Naive B cell (primary cell): Measurements from ENCODE around the gene ZNF57. TPM values are rescaled to one million over a fixed set of nuclear protein-coding genes. Genes with fewer than 3 reads are reported as not detected.
A peak's percentile ranks its signal among the peaks of the same experiment; 100 is the strongest.
"Not testable (repeated sequence)": the region's sequence is repeated elsewhere in the genome, so short reads cannot be mapped to it uniquely, and the experiment has no call there.

Source experiments
- ATAC-seq, 2 donors: fragments of 150-1000 bp; cut with Tn5 transposase; 2 replicates each; pipeline ENCODE4 v1.10.0; 2021; ENCODE audit warnings: low read depth in 2 of 2, mild to moderate bottlenecking in 2 of 2, moderate library complexity in 2 of 2
- DNase-seq: peaks from one replicate; pipeline ENCODE4 v3.0.0; 2022
- H3K27ac Mint-ChIP-seq, 6 donors: one replicate each; pipeline ENCODE4 v1.8.0; 2020 to 2022; ENCODE audit warnings: mild to moderate bottlenecking in 6 of 6, mixed read lengths in 6 of 6, moderate library complexity in 5 of 6, inconsistent platforms in 2 of 6
- H3K27me3 Mint-ChIP-seq, 3 donors: one replicate each; pipeline ENCODE4 v1.8.0; 2021 to 2022; ENCODE audit warnings: mixed read lengths in 3 of 3, mild to moderate bottlenecking in 1 of 3
- H3K36me3 Mint-ChIP-seq, 2 donors: one replicate each; pipeline ENCODE4 v1.8.0; 2020 to 2022; ENCODE audit warnings: mixed read lengths in 2 of 2, inconsistent platforms in 1 of 2, mild to moderate bottlenecking in 1 of 2
- H3K4me1 Mint-ChIP-seq, 3 donors: one replicate each; pipeline ENCODE4 v1.8.0; 2020 to 2022; ENCODE audit warnings: mixed read lengths in 3 of 3, inconsistent platforms in 1 of 3, mild to moderate bottlenecking in 1 of 3, moderate library complexity in 1 of 3
- H3K4me3 Mint-ChIP-seq, 8 donors: one replicate each; pipeline ENCODE4 v1.8.0; 2020 to 2022; ENCODE audit warnings: mild to moderate bottlenecking in 8 of 8, mixed read lengths in 8 of 8, moderate library complexity in 8 of 8, inconsistent platforms in 2 of 8
- H3K9me3 Mint-ChIP-seq, 7 donors: one replicate each; pipeline ENCODE4 v1.8.0; 2020 to 2022; ENCODE audit warnings: mixed read lengths in 7 of 7, mild to moderate bottlenecking in 5 of 7, inconsistent platforms in 2 of 7, moderate library complexity in 1 of 7
- polyA plus RNA-seq, 6 donors: library from polyadenylated mRNA; unstranded; fragments of 300-500 nt; fragmentation: Illumina TruSeq; gene quantifications; one replicate each; pipeline ENCODE4 v1.2.3, GENCODE V29; 2021; ENCODE audit warnings: low read depth in 6 of 6

Gene ZNF57
- polyA plus RNA-seq, 6 donors from 2014 or later = 2.9 to 5.5 (median 3.6) TPM

GRCh38 chr19:2949939-2950285, 49.2 kb downstream of the ZNF57 start:
- peaks cover 28 to 33% (median 29%) of the 10 kb centered on the region in 3 donors for H3K4me1 Mint-ChIP-seq
- DNase-seq = no peak
- no peaks in the 10 kb centered on the region for H3K36me3 Mint-ChIP-seq
- H3K27me3 Mint-ChIP-seq = no peaks in the 10 kb centered on the region
- H3K27ac Mint-ChIP-seq = peak overlapping the region; percentile 98 to 100 (median 99)
- H3K9me3 Mint-ChIP-seq = no peaks in the 10 kb centered on the region
- H3K4me3 Mint-ChIP-seq = peak overlapping the region; percentile 91 to 99 (median 98)
- ATAC-seq = peak; percentile 1 to 4

- Mint-ChIP-seq H3K9me3 (no peaks in the 10 kb centered on the region), H3K27ac (peak overlapping the region; percentile 98 to 100 (median 99)), H3K36me3 (no peaks in the 10 kb centered on the region), H3K27me3 (no peaks in the 10 kb centered on the region), H3K4me1 (peaks cover 23 to 29% (median 25%) of the 10 kb centered on the region in 3 donors), H3K4me3 (peak overlapping the region; percentile 91 to 99 (median 98))
- peak; percentile 94 to 95 for ATAC-seq
- peak; percentile 100 for DNase-seq
Observed at GRCh38 chr19:2950286-2951124, 49.8 kb downstream of the ZNF57 start.

- Mint-ChIP-seq H3K9me3 (no peaks in the 10 kb centered on the region), H3K27me3 (no peaks in the 10 kb centered on the region), H3K4me1 (peaks cover 17 to 22% (median 20%) of the 10 kb centered on the region in 3 donors), H3K27ac (no peak overlapping the region), H3K36me3 (no peaks in the 10 kb centered on the region), H3K4me3 (no peak overlapping the region)
- DNase-seq = no peak
- no peak for ATAC-seq
Observed at GRCh38 chr19:2952953-2953481, 52.3 kb downstream of the ZNF57 start.

- Mint-ChIP-seq H3K36me3 (no peaks in the 10 kb centered on the region), H3K4me1 (peaks cover 4 to 9% (median 6%) of the 10 kb centered on the region in 3 donors), H3K4me3 (no peak overlapping the region), H3K27ac (peak overlapping the region in 1 of 6 donors; percentile 22), H3K9me3 (no peaks in the 10 kb centered on the region), H3K27me3 (no peaks in the 10 kb centered on the region)
- ATAC-seq (no peak), DNase-seq (no peak)
Observed at GRCh38 chr19:2957160-2957559, 56.4 kb downstream of the ZNF57 start.

GRCh38 chr19:2960120-2960519, 59.4 kb downstream of the ZNF57 start:
- DNase-seq (no peak), ATAC-seq (no peak)
- Mint-ChIP-seq H3K4me3 (no peak overlapping the region), H3K9me3 (peaks cover 0 to 2% (median 0%) of the 10 kb centered on the region in 7 donors), H3K36me3 (peaks cover 0 to 8% of the 10 kb centered on the region in 2 donors), H3K27me3 (no peaks in the 10 kb centered on the region), H3K27ac (no peak overlapping the region), H3K4me1 (peaks cover 8 to 18% (median 13%) of the 10 kb centered on the region in 3 donors)

- DNase-seq (peak; percentile 77), ATAC-seq (peak; percentile 68 to 81)
Observed at GRCh38 chr19:2962018-2962670, 61.4 kb downstream of the ZNF57 start.

GRCh38 chr19:2963122-2963521, 62.4 kb downstream of the ZNF57 start:
- Mint-ChIP-seq H3K4me3 (no peak overlapping the region), H3K4me1 (peaks cover 15 to 43% (median 38%) of the 10 kb centered on the region in 3 donors), H3K27ac (peak overlapping the region in 1 of 6 donors; percentile 54), H3K9me3 (peaks cover 0 to 9% (median 0%) of the 10 kb centered on the region in 7 donors), H3K36me3 (peaks cover 0 to 8% of the 10 kb centered on the region in 2 donors), H3K27me3 (no peaks in the 10 kb centered on the region)
- DNase-seq (no peak), ATAC-seq (no peak)

More at GRCh38 chr19:2962018-2962670, 61.4 kb downstream of the ZNF57 start:
- Mint-ChIP-seq H3K9me3 (peaks cover 0 to 7% (median 0%) of the 10 kb centered on the region in 7 donors), H3K27ac (peak overlapping the region; percentile 47 to 96 (median 93)), H3K36me3 (peaks cover 0 to 8% of the 10 kb centered on the region in 2 donors), H3K27me3 (no peaks in the 10 kb centered on the region), H3K4me3 (peak overlapping the region in 5 of 8 donors; percentile 13 to 74 (median 50)), H3K4me1 (peaks cover 12 to 33% (median 30%) of the 10 kb centered on the region in 3 donors)

GRCh38 chr19:2963631-2964030, 62.9 kb downstream of the ZNF57 start:
- H3K4me3 Mint-ChIP-seq, ATAC-seq, H3K27me3 Mint-ChIP-seq, H3K36me3 Mint-ChIP-seq, H3K9me3 Mint-ChIP-seq, DNase-seq: not testable (repeated sequence)
- Mint-ChIP-seq H3K4me1 (peaks cover 16 to 48% (median 43%) of the 10 kb centered on the region in 3 donors), H3K27ac (peak overlapping the region in 4 of 6 donors; percentile 10 to 42 (median 36))

GRCh38 chr19:2964874-2965273, 64.1 kb downstream of the ZNF57 start:
- Mint-ChIP-seq H3K4me3 (peak overlapping the region in 1 of 8 donors; percentile 6), H3K27me3 (no peaks in the 10 kb centered on the region), H3K4me1 (peaks cover 22 to 58% (median 52%) of the 10 kb centered on the region in 3 donors), H3K27ac (no peak overlapping the region), H3K36me3 (peaks cover 0 to 8% of the 10 kb centered on the region in 2 donors), H3K9me3 (peaks cover 0 to 9% (median 0%) of the 10 kb centered on the region in 7 donors)
- ATAC-seq = no peak
- DNase-seq = no peak

GRCh38 chr19:2967972-2968371, 67.2 kb downstream of the ZNF57 start:
- Mint-ChIP-seq H3K27ac (peak overlapping the region in 3 of 6 donors; percentile 21 to 88 (median 60)), H3K27me3 (no peaks in the 10 kb centered on the region), H3K4me3 (peak overlapping the region in 4 of 8 donors; percentile 51 to 86 (median 60)), H3K9me3 (peaks cover 0 to 9% (median 0%) of the 10 kb centered on the region in 7 donors), H3K4me1 (peaks cover 17 to 61% (median 57%) of the 10 kb centered on the region in 3 donors), H3K36me3 (peaks cover 0 to 8% of the 10 kb centered on the region in 2 donors)
- ATAC-seq (no peak), DNase-seq (no peak)

Other genes with a start within 250 kb of the ZNF57 start
- gene GNG7, start 198.2 kb upstream of the ZNF57 start, polyA plus RNA-seq = 10 to 100 TPM; 49.1 to 72.0 (median 60.9) TPM
- gene DIRAS1, start 179.6 kb upstream of the ZNF57 start, polyA plus RNA-seq = 1 to 10 TPM in 5 of 6 donors, under 1 TPM in 1; 0.92 to 2.7 (median 1.5) TPM
- 10 to 100 TPM; 56.2 to 88.7 (median 60.5) TPM for gene SLC39A3, start 160.9 kb upstream of the ZNF57 start, polyA plus RNA-seq
- gene SGTA, start 117.7 kb upstream of the ZNF57 start, polyA plus RNA-seq = 10 to 100 TPM; 18.6 to 38.7 (median 26.3) TPM
- gene THOP1, start 115.4 kb upstream of the ZNF57 start, polyA plus RNA-seq = 10 to 100 TPM; 22.4 to 42.2 (median 38.5) TPM
- gene ZNF554, start 81.1 kb upstream of the ZNF57 start, polyA plus RNA-seq = 1 to 10 TPM in 5 of 6 donors, under 1 TPM in 1; 0.70 to 6.3 (median 3.0) TPM
- gene ZNF555, start 59.5 kb upstream of the ZNF57 start, polyA plus RNA-seq = 1 to 10 TPM; 1.8 to 6.7 (median 4.5) TPM
- gene ZNF556, start 33.6 kb upstream of the ZNF57 start, polyA plus RNA-seq = not detected
- gene ZNF77, start 44.0 kb downstream of the ZNF57 start, polyA plus RNA-seq = 1 to 10 TPM in 3 of 6 donors, under 1 TPM in 2, not detected in 1; 0.45 to 3.7 (median 1.1) TPM
- gene TLE6, start 76.6 kb downstream of the ZNF57 start, polyA plus RNA-seq = 10 to 100 TPM in 1 of 6 donors, 1 to 10 TPM in 3, under 1 TPM in 2; 0.43 to 10.7 (median 1.8) TPM
- gene TLE2, start 128.4 kb downstream of the ZNF57 start, polyA plus RNA-seq = 1 to 10 TPM in 4 of 6 donors, under 1 TPM in 1, not detected in 1; 0.84 to 2.3 (median 1.9) TPM
- 100 to 1,000 TPM; 294 to 651 (median 379) TPM for gene TLE5, start 161.6 kb downstream of the ZNF57 start, polyA plus RNA-seq
- 1 to 10 TPM in 2 of 6 donors, under 1 TPM in 3, not detected in 1; 0.23 to 1.2 (median 0.99) TPM for gene GNA11, start 193.4 kb downstream of the ZNF57 start, polyA plus RNA-seq
- gene GNA15, start 235.1 kb downstream of the ZNF57 start, polyA plus RNA-seq = under 1 TPM in 3 of 6 donors, not detected in 3; 0.21 to 0.59 (median 0.53) TPM